GM19193 (cell line): Measurements from ENCODE around the gene MYORG.

Experiments
- POLR2A ChIP-seq: IDR thresholded peaks from 4 replicates; pipeline ENCODE4 v1.6.1; 2011; ENCODE audit not compliant: insufficient read depth, insufficient read length; ENCODE audit errors: extremely low read depth

Gene MYORG

DNA sequence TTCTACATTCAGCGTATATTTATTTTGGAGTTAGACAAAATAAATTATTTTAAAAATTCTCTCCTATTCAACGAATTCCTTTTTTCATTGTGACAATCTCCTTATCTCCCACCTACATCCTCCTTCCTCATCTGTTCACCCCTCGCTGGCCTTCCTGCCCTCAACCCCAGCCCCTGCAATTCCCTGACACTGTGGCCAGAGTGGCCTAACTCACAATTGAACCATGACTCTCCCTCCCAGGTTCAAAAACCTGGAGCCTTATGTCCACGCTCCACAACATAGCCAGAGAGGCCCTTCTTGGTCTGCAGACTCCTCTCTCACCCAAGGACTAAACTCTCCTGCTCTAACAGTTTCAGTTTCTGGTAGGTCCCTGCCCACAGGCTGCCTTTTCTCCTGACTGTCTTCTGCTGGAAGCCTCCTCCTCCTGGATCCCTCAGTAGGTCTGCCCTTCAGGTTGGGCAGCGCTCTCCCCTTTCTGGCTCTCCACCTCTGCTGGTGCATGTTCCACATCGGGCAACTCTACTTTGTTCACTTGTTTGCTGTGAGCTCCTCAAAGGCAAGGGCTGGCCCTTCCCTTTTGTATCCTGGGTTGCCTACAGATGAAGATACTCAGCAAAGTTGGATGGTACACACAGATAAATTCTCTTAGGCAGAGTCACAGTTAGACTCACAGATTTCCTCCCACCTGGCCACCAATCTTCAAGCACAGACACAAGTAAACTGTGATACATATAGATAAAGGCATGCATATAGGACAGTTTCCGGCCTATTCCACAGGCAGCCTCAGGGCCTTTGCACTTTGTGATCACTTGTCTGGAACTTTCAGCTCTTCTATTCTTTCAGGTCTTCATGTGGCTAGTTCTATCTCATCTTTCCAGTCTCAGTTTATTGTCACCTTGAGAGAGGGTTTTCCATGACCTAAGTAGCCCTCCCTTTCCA lies 19.8 kb upstream of the MYORG start:
- TF ChIP-seq POLR2A: no peak

DNA sequence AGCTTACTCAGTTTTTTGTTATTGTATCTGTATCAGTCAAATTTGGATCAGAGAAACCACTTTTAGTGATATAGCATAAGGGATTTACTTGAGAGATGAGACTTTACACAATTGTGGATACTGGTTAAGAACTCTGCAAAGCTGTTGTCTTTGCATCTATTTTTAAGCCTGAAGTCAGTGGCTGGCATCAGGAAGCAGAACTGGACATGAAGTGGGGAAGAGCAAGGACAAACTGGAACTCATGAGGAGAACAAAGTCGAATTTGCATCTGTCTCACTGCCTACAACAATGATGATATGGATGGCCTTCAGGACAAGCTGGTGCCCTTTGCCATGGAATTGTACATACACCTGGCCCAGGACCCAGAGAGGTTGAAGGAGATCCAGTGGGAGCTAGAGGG lies 15.8 kb upstream of the MYORG start:
- TF ChIP-seq POLR2A: no peak

DNA sequence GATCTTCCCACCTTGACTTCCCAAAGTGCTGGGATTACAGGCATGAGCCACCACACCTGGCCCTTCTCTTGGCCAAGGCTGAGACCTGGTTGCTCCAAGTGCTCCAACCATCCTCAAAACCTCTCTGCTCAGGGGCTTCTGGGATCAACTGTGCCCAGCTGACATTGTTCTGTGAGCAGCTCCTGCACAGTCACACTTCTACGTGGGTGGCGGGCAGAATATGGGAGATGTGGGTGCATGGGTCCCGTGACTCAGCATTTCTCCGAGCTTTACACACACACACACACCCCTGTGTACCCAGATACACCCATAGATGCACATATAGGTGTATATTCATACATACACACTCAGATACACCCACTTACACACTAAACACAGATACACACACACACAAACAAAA lies 10.5 kb upstream of the MYORG start:
- no peak for TF ChIP-seq POLR2A

DNA sequence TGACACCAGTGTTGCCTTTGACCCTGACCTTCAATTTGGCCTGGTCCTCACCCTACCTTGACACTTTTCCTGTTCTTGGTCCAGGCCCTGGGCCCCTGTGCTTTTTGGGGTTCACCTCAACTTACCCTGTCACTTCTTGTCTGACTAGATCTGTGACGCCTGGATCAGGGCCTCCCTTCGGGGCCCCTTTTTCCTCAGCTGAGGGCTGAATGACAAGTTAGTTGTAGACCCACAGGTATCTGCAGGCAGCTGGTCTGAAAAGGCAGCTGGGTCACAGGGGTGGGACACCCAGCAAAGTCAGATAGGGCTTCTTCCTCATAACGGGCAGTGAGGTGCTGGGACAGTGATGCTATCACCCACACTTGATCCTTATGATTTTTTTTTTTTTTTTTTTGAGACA lies 10.0 kb upstream of the MYORG start:
- no peak for TF ChIP-seq POLR2A

DNA sequence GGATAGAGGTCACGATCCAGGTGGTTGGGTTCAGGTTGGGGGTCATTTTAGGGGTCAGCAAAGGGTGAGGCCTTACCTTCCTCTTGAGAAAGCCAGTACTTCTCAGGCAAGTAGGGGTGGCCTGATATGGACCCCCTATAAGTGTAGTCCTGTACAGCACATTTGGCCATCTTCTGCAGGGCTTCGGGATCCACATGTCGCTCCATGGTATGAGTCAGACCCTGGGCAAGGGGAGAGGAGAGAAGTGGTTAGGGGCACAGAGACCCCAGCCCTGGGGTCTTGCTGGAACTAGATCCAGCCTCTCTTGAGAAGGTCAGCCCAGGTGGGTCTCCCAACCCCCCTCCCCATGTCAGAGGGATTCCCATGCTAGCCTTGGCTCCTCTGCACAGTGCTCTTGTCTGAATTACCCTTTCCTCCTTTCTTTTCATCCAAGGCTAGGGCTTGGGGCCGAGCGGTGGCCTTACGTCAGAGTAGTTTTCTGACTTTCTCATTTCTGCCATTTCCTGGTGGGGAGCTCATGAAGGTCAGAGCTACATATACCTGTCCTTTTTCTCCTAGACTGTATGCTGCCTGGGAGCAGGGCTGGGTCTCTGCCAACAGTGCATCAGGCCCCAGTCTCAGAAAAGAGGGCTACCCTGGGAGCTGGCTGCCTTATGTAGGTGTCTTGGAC lies 9.0 kb upstream of the MYORG start:
- no peak for TF ChIP-seq POLR2A

DNA sequence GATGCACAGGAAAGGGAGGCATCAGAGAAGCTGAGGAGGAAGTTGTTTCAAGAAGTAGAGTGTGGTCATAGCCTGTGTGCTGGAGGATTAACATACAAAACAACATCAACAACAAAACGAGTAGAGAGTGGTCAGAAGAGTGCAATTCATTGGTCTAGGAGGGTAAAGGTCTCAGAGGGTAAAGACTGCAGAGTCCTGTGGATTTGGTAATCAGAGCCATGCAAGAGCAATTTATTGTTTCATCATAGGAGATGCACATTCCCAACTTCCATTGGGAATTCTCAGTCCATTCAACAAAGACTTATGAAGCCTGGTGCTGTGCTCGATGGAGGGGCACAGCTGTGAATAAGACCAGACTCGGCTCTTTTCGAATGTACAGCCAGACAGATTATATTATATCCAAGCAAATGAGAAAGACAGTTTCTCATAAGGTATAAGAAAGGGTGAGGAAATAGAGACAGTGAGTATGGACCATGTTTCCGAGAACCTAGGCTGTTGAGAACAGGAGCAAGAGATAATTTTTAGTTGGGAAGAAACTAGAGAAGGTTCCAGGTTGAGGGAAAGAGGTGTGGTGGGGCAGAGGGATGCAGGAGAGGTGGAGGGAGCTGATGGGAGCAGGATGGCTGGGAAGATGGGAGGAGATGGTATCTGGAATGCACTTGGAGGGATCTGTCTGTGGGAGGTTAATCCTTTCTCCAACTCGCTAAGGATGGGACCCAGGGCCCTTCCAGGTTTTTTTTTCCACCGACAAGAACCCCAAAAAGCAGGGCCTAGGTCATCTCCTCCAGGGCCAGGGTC lies 7.9 kb upstream of the MYORG start:
- TF ChIP-seq POLR2A: no peak

DNA sequence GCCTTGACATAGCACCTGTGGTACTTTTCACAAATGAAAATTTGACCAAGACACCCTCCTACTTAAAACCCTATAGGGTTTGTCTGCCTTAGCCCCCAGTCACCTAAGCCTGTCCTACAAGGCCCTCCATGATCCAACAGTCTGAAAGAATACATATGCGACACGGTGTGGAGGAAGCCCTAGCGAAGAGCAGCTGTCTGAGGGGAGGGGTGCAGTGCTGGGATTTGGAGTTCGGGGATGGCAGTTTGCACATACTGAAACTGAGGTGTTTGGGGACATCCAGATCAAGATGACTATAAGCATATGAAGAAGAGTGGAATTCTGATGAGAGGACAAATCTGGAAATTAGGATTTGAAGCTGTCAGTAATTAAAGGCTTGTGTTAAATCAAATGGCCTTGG lies 7.2 kb upstream of the MYORG start:
- no peak for TF ChIP-seq POLR2A

DNA sequence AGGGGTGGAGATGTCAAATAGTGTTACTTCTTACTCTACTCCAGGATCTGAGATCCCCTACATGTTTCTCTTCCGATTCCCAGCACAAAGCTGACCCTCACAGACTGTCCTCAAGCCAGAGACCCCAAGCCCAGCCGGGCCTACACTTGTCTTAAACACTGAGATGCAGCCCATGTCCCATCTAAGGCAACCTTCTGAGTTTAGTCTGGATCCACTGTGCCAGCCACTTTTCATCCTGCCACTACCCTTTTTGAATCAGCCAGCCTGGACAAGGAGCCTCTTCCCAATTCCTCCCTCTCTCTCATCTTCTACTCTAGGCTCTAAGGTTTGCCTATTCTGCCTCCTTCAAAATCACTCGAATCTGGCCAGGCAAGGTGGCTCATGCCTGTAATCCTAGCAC lies 6.2 kb upstream of the MYORG start:
- no peak for TF ChIP-seq POLR2A

DNA sequence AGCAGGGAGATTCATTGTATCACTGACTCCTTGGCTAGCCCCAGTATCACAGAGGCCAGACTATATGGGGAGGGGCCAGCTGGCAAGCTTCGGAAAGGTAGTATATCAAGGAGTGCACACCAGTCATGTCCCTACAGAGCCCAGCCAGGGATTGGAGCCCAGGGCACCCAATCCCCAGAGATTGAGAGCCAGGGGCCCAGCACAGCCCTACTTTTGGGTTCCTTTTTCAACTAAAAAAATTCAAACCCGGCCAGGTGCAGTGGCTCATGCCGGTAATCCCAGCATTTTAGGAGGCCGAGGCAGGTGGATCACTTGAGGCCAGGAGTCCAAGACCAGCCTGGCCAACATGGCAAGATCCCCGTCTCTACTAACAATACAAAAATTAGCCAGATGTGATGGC lies 5.4 kb upstream of the MYORG start:
- TF ChIP-seq POLR2A: no peak

DNA sequence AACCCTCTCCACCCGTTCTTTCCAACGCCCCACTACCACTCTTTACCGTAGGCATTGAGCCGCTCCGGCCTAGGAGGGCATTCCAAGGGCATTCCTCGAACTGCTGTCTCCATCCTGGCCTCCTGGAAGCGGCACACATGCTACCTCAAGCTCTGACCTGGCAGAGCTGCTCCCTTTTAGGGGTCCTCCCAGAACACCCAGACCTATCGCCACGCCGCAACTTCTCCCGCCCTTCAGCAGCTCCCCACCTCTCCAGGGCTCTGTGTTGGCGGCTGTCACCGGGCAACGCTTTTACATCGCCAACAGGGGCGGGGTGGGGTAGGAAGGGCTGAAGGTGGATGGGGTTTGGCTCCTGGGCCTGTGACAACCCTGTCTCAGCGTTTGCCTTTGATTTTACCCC lies 4.6 kb upstream of the MYORG start:
- TF ChIP-seq POLR2A: no peak

DNA sequence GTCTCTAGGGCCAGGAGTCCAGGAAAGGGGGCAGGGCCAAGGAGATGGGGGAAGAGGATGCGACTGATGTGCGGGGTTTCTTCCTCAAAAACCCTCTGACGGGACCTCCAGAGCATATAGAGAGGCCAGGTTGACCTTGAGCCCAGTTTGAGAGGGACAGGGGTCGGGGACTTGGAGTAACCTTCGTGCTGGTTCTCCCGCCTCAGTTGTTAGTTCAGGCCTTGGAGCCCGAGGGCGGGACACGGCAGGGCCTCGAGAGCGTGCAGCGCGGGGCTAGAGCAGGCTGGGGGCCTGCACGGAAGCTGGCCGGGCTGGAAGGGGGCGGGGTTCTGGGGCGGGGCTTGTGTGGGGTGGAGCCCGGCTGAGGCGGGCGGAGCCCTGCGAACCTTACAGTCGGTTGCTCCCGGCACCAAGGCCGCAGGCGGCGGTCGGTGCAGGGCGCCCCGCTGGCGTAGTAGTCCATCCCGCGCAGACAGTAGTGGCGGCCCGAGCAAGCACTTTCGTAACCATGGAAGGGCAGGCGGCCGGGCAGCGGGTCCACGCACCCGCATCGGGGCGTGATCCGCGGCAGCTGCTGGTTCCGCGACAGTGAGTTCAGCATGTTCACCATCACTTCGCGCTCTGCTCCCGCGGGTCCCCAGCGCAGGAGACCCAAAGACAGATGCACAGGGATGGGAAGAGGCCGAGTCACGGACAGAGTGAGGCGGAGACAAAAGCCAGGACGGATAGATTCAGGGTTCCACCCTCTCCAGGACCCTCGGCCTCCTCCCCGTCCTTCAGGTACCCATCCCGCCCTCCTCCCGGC lies 4.0 kb upstream of the MYORG start:
- no peak for TF ChIP-seq POLR2A

DNA sequence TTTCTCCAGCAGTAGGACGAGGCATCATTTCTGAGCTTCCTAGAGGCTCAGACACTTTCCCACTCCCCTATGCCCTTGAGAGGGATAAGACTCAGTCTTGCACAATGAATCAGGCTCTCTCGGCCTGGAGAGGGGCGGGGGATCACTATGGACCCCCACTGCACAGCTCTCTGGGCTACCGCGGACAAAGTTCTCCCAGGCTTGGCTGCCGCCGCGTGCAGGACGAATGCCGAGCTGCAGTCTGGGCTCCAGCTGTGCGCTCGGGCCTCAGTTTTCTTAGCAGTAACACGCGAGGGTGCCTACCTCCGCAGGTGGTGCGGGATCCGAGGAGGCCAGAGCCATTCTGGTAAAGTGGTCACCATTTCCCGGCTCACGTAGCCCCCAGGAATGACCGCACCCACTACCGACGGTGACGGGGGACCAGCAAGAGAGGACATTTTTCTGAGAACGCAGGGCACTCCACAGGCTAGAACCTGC lies 3.4 kb upstream of the MYORG start:
- no peak for TF ChIP-seq POLR2A

DNA sequence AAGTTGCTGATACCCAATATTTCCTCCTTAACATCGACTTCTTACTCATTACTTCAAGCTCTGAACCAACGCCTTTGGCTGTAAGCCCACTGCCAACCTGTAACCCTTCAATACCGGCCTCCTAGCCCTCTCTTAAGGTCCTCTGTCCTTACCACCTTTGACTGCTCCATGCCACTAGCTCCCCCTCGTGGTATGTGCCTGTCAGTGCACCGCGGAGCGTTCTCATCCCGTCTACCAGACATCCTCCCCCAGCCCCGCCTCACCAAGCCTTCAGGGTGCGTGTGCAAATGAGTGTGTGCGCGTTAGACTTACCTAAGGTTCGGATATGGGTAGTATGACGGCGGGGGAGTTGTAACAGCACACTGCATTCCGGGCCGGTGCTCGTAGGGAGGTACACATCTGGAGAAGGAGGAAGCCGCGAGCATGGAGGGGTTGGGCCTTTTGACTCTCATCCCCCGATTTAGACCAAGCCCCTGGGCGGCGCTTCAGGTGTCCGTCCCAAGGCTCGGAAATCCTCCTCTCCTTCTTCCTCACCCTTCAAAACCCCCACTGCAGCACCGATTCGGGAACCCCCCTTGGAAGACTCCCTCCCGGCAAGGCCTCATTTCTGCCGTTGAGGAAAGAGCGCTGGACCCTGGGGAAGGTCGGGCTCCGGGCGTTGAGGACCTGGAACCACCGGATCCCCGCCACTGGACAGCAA lies 2.8 kb upstream of the MYORG start:
- no peak for TF ChIP-seq POLR2A
